OCI-LY7 (cell line): ENCODE results near the gene PPIP5K2.

Experiments used
- EZH2phosphoT487 ChIP-seq: fragments of 200-600 bp; sonication (generic); IDR thresholded peaks from 2 replicates; pipeline ENCODE4 v1.6.1; 2018; ENCODE audit warnings: low read depth, borderline replicate concordance, mild to moderate bottlenecking, mixed run types, antibody characterized with exemption, low read length, moderate library complexity, mixed read lengths
- TF ChIP-seq, protein P1 (sequence below): fragments of 200-600 bp; sonication (generic); conservative IDR thresholded peaks from 2 replicates; pipeline ENCODE4 v1.5.1; 2014; ENCODE audit warnings: mild to moderate bottlenecking, antibody characterized with exemption, low read length, moderate library complexity, mixed read lengths

DNA sequence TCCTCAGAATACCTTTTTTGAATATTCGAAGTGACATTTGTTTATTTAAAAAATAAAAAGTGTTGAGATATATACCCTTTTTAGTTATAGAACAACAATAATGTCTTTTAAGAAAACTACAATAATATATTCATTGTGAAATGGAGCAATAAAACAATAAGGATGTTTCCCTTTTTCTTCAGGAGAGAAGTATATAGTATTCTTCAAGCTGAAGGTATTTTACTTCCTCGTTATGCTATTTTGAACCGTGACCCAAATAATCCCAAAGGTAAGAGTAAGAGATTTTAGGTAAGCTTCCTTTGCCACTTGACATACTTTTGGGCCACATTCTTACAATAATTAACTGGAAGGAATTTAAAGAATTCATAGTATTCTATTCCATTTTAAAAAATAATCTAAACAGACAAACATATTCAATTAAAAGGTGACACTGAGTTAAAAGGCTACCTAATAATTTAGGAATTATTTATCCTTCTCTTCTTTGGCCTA is 18.1 kb downstream of the PPIP5K2 start:
- TF ChIP-seq, protein P1, sequence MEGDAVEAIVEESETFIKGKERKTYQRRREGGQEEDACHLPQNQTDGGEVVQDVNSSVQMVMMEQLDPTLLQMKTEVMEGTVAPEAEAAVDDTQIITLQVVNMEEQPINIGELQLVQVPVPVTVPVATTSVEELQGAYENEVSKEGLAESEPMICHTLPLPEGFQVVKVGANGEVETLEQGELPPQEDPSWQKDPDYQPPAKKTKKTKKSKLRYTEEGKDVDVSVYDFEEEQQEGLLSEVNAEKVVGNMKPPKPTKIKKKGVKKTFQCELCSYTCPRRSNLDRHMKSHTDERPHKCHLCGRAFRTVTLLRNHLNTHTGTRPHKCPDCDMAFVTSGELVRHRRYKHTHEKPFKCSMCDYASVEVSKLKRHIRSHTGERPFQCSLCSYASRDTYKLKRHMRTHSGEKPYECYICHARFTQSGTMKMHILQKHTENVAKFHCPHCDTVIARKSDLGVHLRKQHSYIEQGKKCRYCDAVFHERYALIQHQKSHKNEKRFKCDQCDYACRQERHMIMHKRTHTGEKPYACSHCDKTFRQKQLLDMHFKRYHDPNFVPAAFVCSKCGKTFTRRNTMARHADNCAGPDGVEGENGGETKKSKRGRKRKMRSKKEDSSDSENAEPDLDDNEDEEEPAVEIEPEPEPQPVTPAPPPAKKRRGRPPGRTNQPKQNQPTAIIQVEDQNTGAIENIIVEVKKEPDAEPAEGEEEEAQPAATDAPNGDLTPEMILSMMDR: no peak
- no peak for TF ChIP-seq EZH2phosphoT487
